GM21367 (cell line): Measurements from ENCODE around the gene CTIF.
"Not testable (repeated sequence)": the region's sequence is repeated elsewhere in the genome, so short reads cannot be mapped to it uniquely, and the experiment has no call there.

Experiments used
- ATAC-seq: cut with Tn5 transposase; IDR thresholded peaks from one replicate; pipeline ENCODE4 v1.9.1; 2021; ENCODE audit not compliant: unreplicated experiment

The CTIF gene

DNA sequence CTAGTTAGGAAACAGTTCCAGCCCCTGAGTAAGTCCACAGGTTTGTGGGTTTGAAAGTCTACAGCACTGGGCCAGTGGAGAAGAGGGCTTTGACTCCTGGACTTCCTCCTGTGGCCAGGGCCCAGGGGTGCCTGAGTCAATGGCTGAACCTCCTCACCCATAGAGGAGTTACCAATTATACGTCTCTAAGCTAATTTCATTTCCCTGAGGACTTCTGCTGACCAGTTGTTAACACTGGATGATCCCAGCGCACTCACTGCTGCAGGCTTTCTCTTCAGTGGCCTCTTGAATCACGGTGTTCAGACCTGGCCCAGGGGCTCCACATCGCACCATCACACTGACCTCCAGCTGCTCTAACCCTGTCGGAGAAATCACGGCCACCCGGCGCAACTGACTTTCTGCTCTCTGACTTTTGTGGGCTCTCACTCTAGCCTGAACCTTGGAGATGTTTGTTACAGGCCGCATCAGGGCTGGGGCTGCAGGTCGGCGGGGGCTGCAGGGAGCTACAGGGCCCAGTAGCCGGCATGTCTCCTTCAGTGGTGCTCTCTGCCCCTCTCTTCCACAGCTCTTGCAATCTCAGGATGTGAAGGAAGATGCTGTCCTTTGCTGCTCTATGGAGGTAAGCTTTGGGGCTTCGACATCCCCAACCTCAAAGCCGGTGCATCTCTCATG is 318.3 kb downstream of the CTIF start:
- no peak for ATAC-seq

DNA sequence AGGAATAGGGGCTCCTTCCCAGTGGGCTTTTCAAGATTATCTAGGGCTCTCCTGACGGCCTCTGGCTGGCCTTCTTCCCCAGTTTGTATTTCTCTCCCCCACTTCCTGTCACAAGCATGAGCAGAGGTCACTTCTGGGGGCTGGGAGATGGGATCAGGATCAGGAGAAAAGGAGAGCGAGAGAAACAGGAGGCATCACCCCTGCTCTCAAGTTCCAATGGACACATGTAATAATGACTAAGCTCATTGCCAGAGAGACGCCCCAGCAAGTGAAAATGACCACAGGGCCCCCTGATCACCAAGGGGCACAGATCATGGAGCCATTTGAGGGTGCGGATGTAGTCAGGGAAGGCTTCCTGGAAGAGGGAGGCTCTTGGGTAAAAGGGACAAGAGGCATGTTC is 319.8 kb downstream of the CTIF start:
- no peak for ATAC-seq

DNA sequence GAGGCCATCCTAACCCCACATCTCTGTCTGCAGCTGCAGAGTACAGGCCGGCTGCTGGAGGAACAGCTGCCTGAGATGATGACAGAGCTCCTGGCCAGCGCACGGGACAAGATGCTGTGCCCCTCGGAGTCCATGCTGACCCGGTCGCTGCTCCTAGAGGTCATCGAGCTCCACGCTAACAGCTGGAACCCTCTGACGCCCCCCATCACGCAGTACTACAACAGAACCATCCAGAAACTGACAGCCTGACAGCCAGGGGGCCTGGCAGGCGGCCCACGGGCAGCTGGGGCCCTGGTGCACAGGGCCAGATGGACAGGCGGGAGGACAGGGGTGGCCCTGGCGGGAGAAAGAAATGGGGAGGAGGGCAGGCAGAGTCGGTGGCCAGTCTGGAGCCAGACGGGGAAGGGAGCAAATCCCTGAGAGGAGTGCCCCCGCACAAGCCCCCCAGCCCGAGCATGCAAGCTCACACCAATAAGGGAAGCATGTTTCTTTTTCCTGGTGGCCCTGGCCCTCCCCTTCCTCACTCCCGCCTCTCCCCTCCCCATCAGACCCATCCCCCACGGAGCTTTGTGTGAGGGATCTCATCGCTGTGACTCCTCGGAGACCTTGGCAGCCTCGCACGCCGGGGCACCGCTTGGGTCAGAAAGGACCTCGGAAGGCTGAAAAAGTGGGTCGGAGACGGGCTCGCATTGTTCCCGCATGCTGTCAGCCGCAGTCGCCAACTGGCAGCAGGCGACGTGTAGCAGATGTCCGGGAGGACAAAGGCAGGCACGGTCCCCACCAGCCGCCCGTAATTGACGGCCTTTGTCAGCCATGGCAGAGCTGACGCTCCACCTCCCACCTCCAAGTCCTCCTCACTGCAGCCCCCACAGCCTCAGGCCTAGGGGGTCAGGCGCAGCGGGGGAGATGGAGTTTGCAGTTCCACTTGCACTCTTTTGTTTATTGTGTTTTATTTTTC is 320.8 kb downstream of the CTIF start:
- no peak for ATAC-seq

DNA sequence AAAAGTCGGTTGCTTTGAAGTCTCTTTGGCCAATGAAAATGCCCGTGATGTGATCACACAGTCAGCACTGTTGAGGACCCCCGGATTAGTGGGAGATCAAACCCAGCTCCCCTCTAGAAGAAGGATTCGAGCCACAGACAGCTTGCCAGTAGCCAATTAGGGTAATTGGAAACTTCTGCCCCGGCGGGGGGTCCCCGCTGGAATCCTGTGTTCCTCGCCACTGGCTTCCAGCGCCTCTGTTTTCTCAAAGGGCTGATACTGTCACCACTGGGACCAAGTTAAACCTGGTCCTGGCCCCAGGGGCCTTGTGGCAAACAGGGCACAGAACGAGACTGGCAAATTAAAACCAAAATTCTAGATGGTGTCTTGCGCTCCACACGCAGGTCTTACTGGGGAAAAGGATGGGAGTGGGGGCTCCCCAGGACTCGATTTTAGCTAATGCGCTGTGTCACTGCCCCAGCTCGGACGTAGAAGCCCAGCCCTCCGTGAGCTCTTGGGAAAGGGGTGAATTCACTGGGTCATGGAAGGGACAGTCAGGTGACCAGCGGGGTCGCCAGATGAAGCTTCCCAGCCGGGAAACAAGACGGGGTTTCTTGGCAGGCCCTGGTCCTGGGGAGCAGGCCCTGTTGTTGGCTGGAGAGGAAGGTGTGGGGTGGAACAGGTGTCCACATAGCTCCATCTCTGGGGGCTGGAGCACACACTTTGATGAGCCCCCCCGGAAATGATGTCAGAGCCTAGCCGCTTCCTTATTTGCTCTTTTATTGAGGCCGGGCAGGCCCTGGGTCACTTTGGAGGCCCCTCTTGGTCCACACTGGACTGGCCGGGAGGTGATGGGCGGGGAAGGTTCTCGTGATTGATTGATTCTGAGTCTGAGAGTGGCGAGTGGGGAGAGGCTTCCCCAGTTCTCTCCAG is 321.7 kb downstream of the CTIF start:
- ATAC-seq: no peak

DNA sequence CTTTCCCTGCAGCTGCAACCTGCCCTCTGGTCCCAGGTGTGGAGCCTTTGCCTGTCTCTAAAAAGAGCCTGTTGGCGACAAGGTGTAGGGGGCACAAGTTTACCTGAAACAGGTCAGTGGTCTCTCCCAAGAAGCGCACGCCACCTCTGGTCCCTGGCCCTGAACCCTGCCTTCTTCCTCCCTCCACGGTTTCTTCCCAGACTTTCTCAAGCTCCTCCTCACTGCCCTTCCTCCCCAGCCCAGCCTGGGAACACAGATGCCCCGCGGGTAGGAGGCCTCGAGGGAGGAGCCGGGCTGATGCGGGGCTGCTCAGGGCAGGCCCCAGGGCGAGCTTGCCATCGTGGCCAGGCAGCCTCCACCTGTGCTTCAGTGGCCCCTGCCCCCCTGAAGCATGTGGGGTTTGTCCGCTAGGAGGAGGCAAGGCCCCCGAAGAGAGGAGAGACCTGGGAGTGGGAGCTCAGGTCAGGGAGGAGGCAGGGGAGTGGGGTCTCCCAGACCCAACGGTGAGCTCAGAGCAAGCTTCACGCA is 322.4 kb downstream of the CTIF start:
- no peak for ATAC-seq

DNA sequence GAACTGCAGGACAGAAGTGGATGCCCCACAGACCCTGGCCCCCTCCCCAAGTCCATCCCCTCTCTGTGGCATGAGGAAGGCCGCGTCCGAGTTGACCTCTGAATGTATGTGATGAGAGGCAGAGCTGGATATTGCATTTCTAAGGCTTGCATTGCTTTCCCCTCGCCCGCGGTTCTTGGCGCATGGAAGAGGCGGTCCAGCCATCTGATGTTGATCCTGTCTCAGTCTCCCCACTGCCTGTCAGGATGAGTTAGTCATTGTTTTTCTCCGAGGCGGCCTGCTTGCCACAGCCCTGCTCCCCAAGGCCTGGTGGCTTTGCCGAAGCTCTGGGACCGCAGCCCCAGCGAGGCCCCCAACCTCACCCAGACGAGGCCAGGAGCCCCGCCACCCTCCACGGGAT is 323.3 kb downstream of the CTIF start:
- ATAC-seq: no peak

DNA sequence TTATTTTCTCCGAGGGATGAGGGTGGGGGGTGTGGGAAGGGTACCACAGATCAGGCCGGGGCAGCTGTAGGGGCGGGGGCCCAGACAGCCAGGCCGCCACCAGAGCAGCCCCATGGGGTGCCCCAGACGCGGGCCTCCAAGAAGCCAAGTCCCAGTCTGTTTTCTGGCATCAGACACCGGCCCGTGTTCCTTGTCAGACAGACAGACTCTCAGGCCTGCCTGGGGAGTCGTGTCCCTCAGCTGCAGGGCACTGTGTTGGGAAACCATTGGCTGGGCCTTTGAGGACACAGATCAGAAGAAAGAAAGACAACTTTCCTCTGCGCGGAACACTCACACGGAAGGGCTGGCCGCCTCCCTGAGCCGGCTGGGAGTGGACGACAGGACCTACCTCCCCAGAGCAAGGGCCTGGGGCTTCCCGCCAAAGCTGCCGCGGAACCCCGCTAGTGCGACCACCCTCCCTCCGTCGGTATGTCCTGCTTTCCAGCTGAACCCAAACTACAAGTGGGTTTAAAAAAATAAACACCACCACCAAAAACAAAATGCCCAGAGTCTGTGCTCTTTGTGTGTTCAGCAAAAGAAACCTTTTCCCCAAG is 323.9 kb downstream of the CTIF start:
- ATAC-seq: no peak

DNA sequence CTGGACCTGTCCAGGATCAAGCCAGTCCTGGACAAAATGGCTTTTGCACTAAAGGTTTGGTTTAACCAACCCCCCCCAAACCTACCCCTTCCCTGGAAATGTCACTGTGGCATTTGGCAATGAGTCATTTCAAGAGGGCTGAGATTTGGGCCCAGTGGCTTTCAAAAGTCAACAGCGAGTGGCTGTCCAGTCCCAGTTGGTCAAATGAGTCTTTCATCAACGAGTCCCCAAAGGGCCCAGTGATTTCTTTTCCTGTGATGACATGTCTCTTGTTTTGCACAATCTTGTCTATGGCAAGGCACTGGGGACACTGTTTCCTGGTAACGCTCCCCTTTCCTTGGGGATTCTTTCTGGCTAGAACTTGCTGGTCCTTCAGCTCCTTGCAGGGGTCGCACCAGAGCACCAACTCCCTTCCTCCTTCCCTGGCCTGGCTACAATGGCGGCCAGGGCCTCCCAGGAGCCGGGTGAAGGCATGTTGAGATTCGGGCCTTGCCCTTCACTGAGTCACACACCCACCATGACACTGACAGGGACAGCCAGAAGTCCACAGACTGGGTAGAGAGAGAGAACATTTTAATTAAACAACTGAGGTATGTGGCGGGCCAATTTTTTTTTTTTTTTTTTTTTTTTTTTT is 324.7 kb downstream of the CTIF start:
- no peak for ATAC-seq

DNA sequence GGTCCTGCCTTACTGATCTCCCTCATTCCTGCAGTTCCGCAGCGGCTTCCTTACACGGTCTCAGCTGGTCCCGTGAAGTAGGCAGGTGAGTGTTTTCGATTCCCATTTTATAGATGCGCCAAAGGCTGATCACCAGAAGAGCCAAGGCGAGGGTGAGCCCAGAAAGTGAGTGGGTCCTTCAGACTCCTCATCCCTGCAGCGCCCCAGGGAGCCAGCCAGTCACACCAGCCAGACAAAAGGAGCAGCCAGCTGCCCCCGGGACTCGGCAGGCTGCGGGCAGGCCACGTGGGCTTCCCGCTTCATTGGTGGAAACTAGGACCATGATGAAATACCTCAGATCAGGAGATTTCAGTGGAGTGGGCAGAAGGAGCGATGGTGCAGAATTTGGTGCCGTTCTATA is 326.0 kb downstream of the CTIF start:
- ATAC-seq: no peak

DNA sequence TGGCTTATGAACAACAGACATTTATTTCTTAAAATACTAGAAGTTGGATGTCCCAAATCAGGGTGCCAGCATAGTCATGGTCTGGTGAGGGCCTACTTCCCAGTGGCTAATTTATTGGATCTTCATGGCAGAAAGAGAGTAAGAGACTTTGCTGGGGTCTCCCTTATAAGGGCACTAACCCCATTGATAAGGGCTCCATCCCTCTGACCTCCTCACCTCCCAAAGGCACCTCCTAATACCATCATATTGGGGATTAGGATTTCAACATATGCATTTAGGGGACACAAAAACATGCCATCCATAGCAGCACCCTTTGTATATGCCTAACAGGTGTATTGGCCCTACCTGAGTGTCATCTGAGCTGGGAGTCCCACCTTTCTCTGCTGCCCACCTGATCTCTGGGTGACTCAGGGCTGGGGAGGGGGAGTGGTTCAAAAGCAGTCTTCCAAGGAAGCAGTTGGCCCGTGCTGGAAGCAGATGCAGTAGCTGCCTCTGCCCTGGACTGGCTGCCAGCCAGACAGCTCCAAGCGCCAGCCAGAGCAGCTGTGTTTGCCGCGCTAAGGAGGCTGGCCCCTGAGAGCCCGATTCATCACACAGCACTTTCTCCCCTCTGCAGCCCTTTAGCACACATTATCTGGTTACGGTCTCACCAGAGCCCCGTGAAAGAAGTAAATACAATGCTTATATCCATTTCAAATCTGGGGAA is 327.4 kb downstream of the CTIF start:
- no peak for ATAC-seq

DNA sequence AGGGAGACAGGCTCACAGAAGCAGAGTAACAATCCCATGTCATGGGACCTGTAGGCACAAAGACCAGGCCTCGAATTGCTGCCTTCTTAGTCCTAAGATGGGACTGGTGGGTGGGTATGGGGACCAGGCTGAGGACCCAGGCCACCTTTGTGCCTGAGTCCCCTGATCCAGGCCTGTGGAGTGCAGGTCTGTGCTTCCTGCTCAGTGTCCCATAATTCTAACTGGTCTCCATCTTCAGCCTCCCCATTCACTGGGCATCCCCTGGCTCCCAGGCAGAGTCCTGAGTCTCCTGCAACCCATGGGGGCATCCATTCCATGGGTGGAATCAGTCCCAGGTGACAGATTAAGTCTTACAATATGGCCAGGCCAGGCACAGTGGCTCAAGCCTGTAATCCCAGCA is 328.0 kb downstream of the CTIF start:
- ATAC-seq: no peak

DNA sequence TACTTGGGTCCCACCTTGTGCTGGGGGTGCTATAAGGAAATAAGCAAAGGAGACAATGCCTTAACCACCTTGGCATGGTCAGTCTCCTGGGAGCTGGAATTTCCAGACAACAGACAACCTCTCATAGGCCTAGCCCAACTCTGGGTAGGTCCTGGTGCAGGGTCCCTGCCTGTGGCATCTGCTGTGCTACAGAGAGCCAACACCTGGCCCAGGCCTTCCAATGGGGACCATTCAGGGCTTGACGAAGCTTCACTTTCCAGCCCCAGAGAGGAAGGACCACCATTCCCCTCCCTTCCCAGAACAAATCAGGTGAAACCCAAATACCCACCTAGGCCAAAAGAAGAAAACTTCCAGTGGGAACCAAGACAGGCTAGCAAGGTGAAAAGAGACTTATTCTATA is 329.1 kb downstream of the CTIF start:
- no peak for ATAC-seq

DNA sequence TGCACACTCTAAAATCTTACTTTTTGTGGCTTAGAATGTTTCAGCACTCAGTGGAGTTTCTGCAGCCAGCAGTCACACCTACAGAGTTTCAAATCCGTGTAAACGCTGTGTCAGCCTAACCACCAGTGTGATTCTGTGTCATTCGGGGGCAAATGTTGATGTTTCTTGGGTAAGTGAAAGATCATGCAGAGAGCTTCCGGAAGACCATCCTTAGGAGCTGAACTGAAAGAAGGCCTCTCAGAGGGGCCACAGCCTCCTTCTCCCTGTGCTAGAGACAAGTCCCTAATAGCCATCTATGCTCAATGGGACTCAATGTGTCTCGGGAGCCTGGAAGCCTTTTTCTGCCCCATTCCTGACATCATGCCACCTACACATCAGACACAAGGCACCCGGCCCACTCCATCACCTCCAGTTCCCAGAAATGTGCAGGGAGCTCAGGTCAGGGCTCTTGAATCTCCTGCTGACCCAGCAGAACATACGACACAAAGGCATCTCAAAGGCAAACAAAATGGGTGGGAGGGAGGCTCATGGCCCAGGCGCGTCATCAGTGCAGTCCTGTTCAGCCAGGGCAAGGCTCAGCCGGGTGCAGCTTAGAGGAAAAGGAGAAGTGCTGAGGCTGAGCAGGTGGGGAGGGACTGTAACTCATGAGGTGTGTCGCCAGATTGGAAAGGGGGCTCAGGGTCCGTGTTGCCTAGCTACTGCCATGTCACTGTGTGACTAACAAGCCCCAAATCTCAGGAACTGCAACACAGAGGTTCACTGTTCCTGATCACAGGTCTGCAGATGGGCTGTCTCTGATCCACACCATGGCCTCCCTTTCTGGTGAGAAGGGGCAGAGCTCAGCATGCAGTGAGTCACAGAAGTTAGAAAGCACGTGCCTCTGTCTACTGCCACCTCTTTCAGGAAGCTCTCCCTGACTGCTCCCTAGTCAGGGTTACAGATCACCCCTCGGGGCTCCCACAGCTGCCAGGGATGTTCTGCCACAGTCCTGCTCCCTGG is 329.9 kb downstream of the CTIF start:
- ATAC-seq: peak; percentile 75

DNA sequence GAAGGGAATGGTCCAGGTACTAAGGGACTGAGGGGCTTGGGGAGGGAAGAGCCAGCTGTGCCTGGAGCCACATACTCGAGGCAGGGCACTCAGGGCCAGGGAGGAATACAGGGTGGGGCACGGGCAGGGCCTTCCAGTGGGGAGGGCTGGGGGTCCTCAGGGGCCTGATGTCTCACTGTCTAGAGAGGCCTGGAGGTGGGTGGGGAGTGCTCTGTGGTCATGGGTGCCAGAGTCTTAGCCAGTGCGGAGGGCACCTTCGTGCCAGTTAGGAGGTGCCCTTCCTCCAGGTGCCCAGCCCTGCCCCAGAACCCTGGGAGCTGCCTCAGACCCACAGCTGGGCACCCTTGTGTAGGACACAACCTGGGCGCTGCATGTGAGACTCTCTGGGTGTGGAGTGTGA is 330.8 kb downstream of the CTIF start:
- ATAC-seq: no peak

DNA sequence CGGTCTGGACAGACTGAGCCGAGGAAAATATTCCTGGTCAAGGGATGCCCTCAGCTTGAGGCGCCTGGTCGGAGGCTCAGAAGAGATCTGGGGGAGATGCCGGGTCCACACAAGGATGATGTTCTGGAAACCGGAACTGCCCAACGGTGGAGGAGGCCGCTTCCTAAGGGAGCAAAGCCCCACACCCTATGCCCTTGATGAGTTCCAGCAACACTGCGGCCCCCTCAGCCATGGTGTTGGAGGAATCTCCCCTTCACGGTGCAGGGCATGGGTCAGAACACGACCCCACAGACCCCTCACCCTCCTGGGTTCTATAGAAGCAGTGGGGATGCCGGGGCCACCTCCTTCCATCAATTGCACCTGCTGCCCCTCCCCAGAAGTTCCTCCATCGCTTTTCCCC is 332.1 kb downstream of the CTIF start:
- ATAC-seq: not testable (repeated sequence)

DNA sequence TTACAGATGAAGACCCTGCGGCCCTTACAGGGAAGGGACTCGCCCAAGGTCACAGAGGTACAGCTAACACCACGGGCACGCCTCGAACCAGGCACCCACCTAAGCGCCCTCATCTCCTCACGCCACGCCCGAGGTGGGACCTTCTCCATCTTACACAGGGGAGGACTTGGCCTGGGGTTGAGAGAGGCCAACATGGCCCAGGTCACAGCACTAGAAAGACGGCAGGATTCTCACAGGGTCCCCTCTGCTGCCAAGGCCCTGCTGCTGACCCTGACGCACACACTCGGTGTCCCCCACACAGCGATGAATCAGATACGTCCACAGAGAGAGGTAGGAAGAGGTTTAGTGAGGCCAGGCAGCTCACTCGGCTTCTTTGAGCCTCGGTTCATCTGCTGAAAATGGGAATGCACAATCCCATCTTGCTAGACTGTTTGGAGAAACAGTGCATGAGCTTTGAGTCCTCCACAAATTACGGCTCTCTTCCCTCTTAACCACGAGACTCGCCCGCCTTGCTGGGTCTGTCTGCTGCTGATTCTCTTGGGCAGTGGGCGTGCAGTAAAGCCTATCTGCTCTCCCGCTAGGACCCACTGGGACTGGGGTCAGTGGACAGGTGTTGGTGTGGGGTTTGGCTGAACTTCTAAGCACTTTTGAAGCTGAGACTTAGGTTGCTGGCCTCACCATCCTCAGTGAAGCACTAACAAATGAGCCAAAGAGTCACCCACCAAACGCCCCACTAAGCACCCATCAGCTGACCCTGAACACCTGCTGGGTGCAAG is 332.7 kb downstream of the CTIF start:
- ATAC-seq: no peak

DNA sequence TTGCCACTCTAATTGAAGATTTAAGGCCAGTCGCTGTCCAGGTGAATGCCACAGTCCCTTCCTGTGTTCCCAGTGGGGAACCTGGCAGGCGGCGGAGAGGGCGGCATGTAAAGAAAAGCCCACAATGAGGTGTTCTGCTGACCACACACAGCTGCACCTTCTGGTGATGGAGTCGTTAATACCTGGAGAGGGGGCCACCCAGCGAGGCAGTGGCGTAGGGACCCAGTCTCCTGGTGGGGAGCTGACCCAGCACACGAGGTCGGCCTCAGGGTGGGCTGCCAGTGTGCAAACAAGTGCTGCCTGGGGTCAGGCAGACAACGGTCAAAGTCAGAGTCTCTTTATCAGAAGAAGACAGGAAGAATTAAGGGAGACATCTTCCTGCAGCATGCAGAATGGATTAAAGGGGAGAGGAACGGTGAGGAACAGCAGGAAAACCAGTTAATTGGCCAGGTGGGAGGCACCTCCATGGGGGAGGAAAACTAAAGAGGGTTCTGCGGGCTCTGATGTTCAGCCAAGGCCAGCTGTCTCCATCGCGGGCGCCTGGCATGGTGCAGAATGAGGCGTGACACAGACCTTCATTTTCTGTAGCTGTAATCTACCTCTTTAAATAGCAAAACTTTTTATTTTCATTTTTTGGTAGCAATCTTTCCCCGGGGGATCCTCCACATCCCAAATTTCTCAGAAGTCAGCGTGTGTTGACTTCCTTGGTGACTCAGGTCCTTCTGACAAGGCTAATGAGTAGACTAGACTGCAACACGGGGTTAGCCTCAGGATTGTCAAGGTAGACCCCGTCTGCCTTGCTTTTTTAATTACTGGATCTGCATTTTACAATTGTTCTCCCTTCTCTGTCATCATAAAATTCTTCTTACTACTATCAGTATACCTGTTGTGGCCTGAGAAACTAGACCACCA is 333.7 kb downstream of the CTIF start:
- ATAC-seq: no peak
